Measurements from ENCODE around the gene LEF1.

- no peak for TF ChIP-seq CTCF (IDR thresholded peaks at IDR 0.05)
- no peak for TF ChIP-seq EZH2 (IDR thresholded peaks at IDR 0.05)
- no peak for TF ChIP-seq EZH2phosphoT487 (IDR thresholded peaks at IDR 0.05)
Observed at GRCh38 chr4:108156391-108156790, 12.3 kb downstream of the LEF1 start.

Measured in neural progenitor cell (in vitro differentiated cells).